A549 (cell line): ENCODE data around the gene DNM3. TPM values are rescaled to one million over a fixed set of nuclear protein-coding genes. Genes with fewer than 3 reads are reported as not detected.
A peak's percentile ranks its signal among the peaks of the same experiment; 100 is the strongest.

Experiments
- ATAC-seq, 2 experiments: fragments of 200-7000 bp in 1 of 2; fragments of >200 bp in 1 of 2; cut with Nextera tagmentation in 1 of 2; cut with Tn5 transposase in 1 of 2; 3 replicates each; pipeline versions ENCODE4 v1.8.0 to v1.9.1; 2018 to 2020; ENCODE audit warnings: mild to moderate bottlenecking in 1 of 2, moderate library complexity in 1 of 2
- CTCF ChIA-PET: fragments of 300-600 bp; sonication (Branson Sonifier 250); formaldehyde crosslinking; extraction: SDS; loops from one replicate; lab custom pipeline; 2021; ENCODE audit warnings: antibody characterized with exemption, inconsistent platforms; lab: Yijun Ruan, JAX
- POLR2A ChIA-PET: fragments of 350-600 bp; formaldehyde crosslinking; extraction: SDS; loops from one replicate; lab custom pipeline; 2021; ENCODE audit warnings: antibody characterized with exemption, inconsistent platforms; lab: Yijun Ruan, JAX
- DNase-seq, 2 experiments: peaks; one replicate each; pipeline versions ENCODE4 v3.0.0 to v3.0.0-alpha.2; 2011 to 2016; ENCODE audit warnings: low read depth in 1 of 2, low spot score in 1 of 2
- FAIRE-seq: peaks from 2 replicates; lab custom pipeline; 2011; peaks lifted over from hg19 to GRCh38; lab: Jason Lieb, UNC
- H3K27ac ChIP-seq, 2 experiments: fragments of >200 bp; sonication (Bioruptor Twin); formaldehyde crosslinking; 3 replicates each; pipeline ENCODE4 v1.5.1; 2016 to 2017
- H3K4me1 ChIP-seq: fragments of >200 bp; sonication (Bioruptor Twin); formaldehyde crosslinking; 3 replicates; pipeline ENCODE4 v1.6.1; 2016
- H3K4me2 ChIP-seq: fragments of >200 bp; sonication (Bioruptor Twin); formaldehyde crosslinking; 3 replicates; pipeline ENCODE4 v1.6.1; 2016
- H3K4me3 ChIP-seq: fragments of >200 bp; sonication (Bioruptor Twin); formaldehyde crosslinking; 3 replicates; pipeline ENCODE4 v1.5.1; 2016
- H3K9me3 ChIP-seq: fragments of >200 bp; sonication (Bioruptor Twin); formaldehyde crosslinking; 3 replicates; pipeline ENCODE4 v1.6.1; 2016
- BHLHE40 ChIP-seq: IDR thresholded peaks from 2 replicates; pipeline ENCODE4 v1.6.1; 2012; ENCODE audit warnings: low read depth, low read length, inconsistent platforms
- EHMT2 ChIP-seq: fragments of 200-600 bp; sonication (generic); IDR thresholded peaks from 2 replicates; pipeline ENCODE4 v1.6.1; 2016; ENCODE audit warnings: antibody characterized with exemption, low read depth, mild to moderate bottlenecking, moderate library complexity
- EP300 ChIP-seq, 2 experiments: fragments of >200 bp; sonication (Bioruptor Twin); formaldehyde crosslinking; IDR thresholded peaks; 2 replicates in 1 of 2; 3 replicates in 1 of 2; pipeline ENCODE4 v1.6.1; 2016 to 2017
- HEYL ChIP-seq: fragments of 250-450 bp; sonication (Bioruptor Pico); IDR thresholded peaks from 2 replicates; pipeline ENCODE4 v1.8.0; 2021; ENCODE audit warnings: mild to moderate bottlenecking, moderate library complexity
- JUNB ChIP-seq: fragments of >200 bp; sonication (Bioruptor Twin); formaldehyde crosslinking; IDR thresholded peaks from 2 replicates; pipeline ENCODE4 v1.6.1; 2016
- MAFK ChIP-seq: fragments of 450-650 bp; IDR thresholded peaks from 2 replicates; pipeline ENCODE4 v1.6.1; 2014; ENCODE audit not compliant: partially characterized antibody
- MAZ ChIP-seq: fragments of 150-350 bp; IDR thresholded peaks from 2 replicates; pipeline ENCODE4 v1.6.1; 2014; ENCODE audit warnings: antibody characterized with exemption, low read depth, low read length, borderline replicate concordance
- MYC ChIP-seq: IDR thresholded peaks from 2 replicates; pipeline ENCODE4 v1.6.1; 2012; ENCODE audit warnings: mild to moderate bottlenecking, inconsistent platforms, low read length, improper control_type of control experiment, borderline replicate concordance
- NPAS2 ChIP-seq: fragments of 250-450 bp; sonication (Bioruptor Pico); IDR thresholded peaks from 2 replicates; pipeline ENCODE4 v1.8.0; 2022; ENCODE audit warnings: mild to moderate bottlenecking, moderate library complexity, borderline replicate concordance
- POLR2A ChIP-seq: IDR thresholded peaks from 2 replicates; pipeline ENCODE4 v1.6.1; 2012; ENCODE audit warnings: mild to moderate bottlenecking, low read length
- POLR2AphosphoS2 ChIP-seq: conservative IDR thresholded peaks from 2 replicates; pipeline ENCODE4 v1.6.1; 2012; ENCODE audit warnings: low read length, improper control_type of control experiment, inconsistent platforms
- RARB ChIP-seq: fragments of 250-450 bp; sonication (Bioruptor Pico); IDR thresholded peaks from 2 replicates; pipeline ENCODE4 v1.8.0; 2021; ENCODE audit warnings: mild to moderate bottlenecking, moderate library complexity
- SREBF2 ChIP-seq: fragments of 450-650 bp; IDR thresholded peaks from 2 replicates; pipeline ENCODE4 v1.6.1; 2014; ENCODE audit warnings: mild to moderate bottlenecking, moderate library complexity
- ZNF302 ChIP-seq: fragments of 250-450 bp; sonication (Bioruptor Pico); IDR thresholded peaks from 2 replicates; pipeline ENCODE4 v1.9.0; 2021; ENCODE audit warnings: inconsistent platforms, mild to moderate bottlenecking, moderate library complexity
- ZSCAN20 ChIP-seq: fragments of 250-450 bp; sonication (Bioruptor Pico); IDR thresholded peaks from 2 replicates; pipeline ENCODE4 v1.8.0; 2022; ENCODE audit warnings: mild to moderate bottlenecking, moderate library complexity
- WGBS: methylation state at CpG from one replicate; pipeline ENCODE4 v1.1.6; 2017; ENCODE audit errors: missing lambda C conversion rate; 5-methylcytosine and 5-hydroxymethylcytosine counted together
- polyA plus RNA-seq, 4 experiments: library from polyadenylated mRNA; depleted of rRNA in 3 of 4; stranded (reverse); fragments of >200 nt; fragmentation: RNase III in 1 of 4; extraction: RNeasy Plus Mini Kit Qiagen cat#74134 plus additional on column Dnase treatment in 1 of 4; gene quantifications; 2 replicates in 3 of 4; 3 replicates in 1 of 4; pipeline ENCODE4 v1.2.3, GENCODE V29; 2011 to 2017
- TF ChIP-seq, protein P1 (sequence below): fragments of 200-600 bp; sonication (generic); IDR thresholded peaks from 2 replicates; pipeline ENCODE4 v1.6.1; 2016; ENCODE audit warnings: antibody characterized with exemption, mild to moderate bottlenecking, moderate library complexity
- TF ChIP-seq, protein P2 (sequence below): fragments of 250-450 bp; sonication (Bioruptor Pico); IDR thresholded peaks from 2 replicates; pipeline ENCODE4 v1.5.0; 2020; ENCODE audit warnings: low read depth, mild to moderate bottlenecking, moderate library complexity

Gene DNM3
- polyA plus RNA-seq, 2 of the 4 experiments (the other 2 are of a cell fraction) = 0.57 to 1.5 TPM

DNA sequence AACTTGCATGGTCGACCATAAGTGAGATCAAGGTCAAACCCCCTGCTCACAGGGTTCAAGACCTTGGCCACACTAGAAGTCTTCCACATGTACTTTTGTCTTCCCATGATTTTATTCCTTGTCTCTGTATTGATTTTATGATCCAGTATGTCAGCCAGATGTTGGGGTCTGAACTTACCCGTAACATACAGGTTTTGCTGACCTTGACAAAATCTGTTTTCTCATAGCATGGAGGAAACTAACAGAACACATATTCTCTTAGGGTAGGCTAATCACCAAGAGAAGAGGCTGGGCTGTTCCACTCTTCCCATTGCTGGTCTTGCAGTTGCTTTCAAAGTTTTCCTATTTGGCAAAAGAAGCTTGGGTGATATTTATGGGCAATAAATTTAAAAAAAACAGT lies 284.0 kb downstream of the DNM3 start:
- Histone ChIP-seq H3K4me2 (no peak overlapping the region), H3K4me3 (no peak overlapping the region), H3K4me1 (no peaks in the 10 kb centered on the region), H3K9me3 (no peaks in the 10 kb centered on the region), H3K27ac (no peak overlapping the region)
- FAIRE-seq (no peak), ATAC-seq (no peak), DNase-seq (no peak)
- TF ChIP-seq ZSCAN20 = no peak
- TF ChIP-seq MAFK = peak; percentile 91
- WGBS = 60% methylated on average over 2 of the region's 2 CpGs
- ChIA-PET POLR2A (no interaction called here), CTCF (no interaction called here)

DNA sequence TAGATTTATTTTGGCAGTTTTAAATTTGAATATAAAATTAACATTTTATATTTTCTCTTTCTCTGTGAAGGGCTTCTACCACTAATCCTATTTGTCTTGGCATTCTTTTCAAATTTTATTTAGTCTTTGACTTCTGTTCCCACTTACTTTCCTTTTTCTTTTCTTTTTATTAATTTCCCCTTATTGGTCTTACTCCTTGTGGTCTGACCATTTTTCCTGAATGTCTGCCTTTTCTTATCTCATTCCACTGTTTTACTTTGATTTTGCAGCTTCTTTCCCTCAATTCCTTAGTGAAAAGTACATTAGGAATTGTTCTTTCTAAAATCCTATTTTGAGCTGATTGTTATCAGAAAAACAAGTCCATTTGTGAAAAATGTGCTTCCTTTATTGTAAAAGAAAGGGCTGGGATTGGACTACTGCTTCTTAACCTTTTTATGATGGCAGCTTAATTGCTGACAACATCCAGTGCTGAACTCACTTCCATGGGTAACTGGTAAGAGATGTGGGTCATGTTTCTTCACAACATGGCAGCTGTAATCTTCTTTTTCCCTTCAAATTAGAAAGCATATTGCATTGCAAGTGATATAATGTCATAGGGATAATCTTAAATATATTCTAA lies 284.6 kb downstream of the DNM3 start:
- H3K9me3 ChIP-seq = no peaks in the 10 kb centered on the region
- no peak for FAIRE-seq

DNA sequence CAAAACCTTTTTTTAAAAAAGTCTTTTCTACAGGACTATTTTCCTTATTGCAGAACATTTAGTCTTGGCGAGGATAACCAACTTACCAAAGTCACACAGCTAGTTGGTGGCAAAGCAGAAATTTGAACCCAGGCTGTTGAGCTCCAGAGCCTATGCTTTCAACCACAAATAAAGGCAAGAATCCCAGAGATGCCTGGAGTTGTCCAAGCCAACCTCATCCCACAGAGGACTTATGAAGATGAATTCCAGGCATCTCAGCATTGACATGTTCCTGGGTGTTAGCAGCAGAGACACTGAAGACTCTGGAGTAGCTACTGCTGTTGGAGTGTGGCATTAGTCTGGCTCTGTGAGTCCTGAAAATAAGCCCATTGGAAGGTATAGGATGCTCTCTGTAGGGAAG lies 291.5 kb downstream of the DNM3 start:
- ChIA-PET POLR2A (no interaction called here), CTCF (interaction anchor here (0.9 to 1.0 kb wide), 4 partner anchors 9 to 332 kb away, joined by 3 read pairs; no protein-coding TSS in a partner anchor)
- Histone ChIP-seq H3K4me1 (peaks cover 5% of the 10 kb centered on the region; the same call in 2 of the 3 replicates), H3K4me2 (no peak overlapping the region), H3K9me3 (no peaks in the 10 kb centered on the region), H3K27ac (no peak overlapping the region), H3K4me3 (no peak overlapping the region)
- ATAC-seq (no peak), FAIRE-seq (no peak), DNase-seq (no peak)
- TF ChIP-seq, protein P1, sequence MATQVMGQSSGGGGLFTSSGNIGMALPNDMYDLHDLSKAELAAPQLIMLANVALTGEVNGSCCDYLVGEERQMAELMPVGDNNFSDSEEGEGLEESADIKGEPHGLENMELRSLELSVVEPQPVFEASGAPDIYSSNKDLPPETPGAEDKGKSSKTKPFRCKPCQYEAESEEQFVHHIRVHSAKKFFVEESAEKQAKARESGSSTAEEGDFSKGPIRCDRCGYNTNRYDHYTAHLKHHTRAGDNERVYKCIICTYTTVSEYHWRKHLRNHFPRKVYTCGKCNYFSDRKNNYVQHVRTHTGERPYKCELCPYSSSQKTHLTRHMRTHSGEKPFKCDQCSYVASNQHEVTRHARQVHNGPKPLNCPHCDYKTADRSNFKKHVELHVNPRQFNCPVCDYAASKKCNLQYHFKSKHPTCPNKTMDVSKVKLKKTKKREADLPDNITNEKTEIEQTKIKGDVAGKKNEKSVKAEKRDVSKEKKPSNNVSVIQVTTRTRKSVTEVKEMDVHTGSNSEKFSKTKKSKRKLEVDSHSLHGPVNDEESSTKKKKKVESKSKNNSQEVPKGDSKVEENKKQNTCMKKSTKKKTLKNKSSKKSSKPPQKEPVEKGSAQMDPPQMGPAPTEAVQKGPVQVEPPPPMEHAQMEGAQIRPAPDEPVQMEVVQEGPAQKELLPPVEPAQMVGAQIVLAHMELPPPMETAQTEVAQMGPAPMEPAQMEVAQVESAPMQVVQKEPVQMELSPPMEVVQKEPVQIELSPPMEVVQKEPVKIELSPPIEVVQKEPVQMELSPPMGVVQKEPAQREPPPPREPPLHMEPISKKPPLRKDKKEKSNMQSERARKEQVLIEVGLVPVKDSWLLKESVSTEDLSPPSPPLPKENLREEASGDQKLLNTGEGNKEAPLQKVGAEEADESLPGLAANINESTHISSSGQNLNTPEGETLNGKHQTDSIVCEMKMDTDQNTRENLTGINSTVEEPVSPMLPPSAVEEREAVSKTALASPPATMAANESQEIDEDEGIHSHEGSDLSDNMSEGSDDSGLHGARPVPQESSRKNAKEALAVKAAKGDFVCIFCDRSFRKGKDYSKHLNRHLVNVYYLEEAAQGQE = no peak
- TF ChIP-seq MAZ (no peak), JUNB (no peak), ZNF302 (CRISPR knock-in tag) (no peak), ZSCAN20 (no peak), POLR2A (no peak), SREBF2 (no peak), NPAS2 (no peak), HEYL (CRISPR knock-in tag) (no peak), POLR2AphosphoS2 (no peak), EP300 (IDR thresholded peaks at IDR 0.05) (no peak), EHMT2 (no peak)
- TF ChIP-seq, protein P2, sequence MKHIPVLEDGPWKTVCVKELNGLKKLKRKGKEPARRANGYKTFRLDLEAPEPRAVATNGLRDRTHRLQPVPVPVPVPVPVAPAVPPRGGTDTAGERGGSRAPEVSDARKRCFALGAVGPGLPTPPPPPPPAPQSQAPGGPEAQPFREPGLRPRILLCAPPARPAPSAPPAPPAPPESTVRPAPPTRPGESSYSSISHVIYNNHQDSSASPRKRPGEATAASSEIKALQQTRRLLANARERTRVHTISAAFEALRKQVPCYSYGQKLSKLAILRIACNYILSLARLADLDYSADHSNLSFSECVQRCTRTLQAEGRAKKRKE = no peak
- WGBS = 88% methylated on average over 1 of the region's 1 CpG

More for the DNA sequence above, 284.6 kb downstream of the DNM3 start:
- ChIA-PET CTCF (no interaction called here), POLR2A (no interaction called here)
- TF ChIP-seq MYC (no peak), BHLHE40 (no peak), RARB (CRISPR knock-in tag) (no peak)
- H3K4me3 ChIP-seq = no peak overlapping the region
- no peak overlapping the region for H3K4me2 ChIP-seq
- ATAC-seq (no peak), DNase-seq (no peak)
- H3K27ac ChIP-seq = no peak overlapping the region
- H3K4me1 ChIP-seq = no peaks in the 10 kb centered on the region
